IMR-90 (cell line): Measurements from ENCODE around the gene SLC38A9. TPM values are rescaled to one million over a fixed set of nuclear protein-coding genes. Genes with fewer than 3 reads are reported as not detected.

Source experiments
- FOS ChIP-seq: fragments of 150-350 bp; IDR thresholded peaks from 2 replicates; pipeline ENCODE4 v1.6.1; 2016; ENCODE audit warnings: low read depth, low read length
- MXI1 ChIP-seq: IDR thresholded peaks from 2 replicates; pipeline ENCODE4 v1.6.1; 2012; ENCODE audit warnings: low read depth, mild to moderate bottlenecking, low read length, moderate library complexity, borderline replicate concordance
- polyA plus RNA-seq, 3 experiments: library from polyadenylated mRNA; depleted of rRNA; stranded (reverse); fragments of >200 nt; gene quantifications; 2 replicates each; pipeline ENCODE4 v1.2.3, GENCODE V29; 2012; ENCODE audit warnings: low replicate concordance in 1 of 3
- total RNA-seq: library from RNA; depleted of rRNA; stranded (reverse); fragments of >200 nt; gene quantifications from 2 replicates; pipeline ENCODE4 v1.2.3, GENCODE V29; 2012
- TF ChIP-seq, protein P1 (sequence below): fragments of 150-350 bp; IDR thresholded peaks from 2 replicates; pipeline ENCODE4 v1.6.1; 2017; ENCODE audit warnings: mild to moderate bottlenecking, antibody characterized with exemption, low read length, low read depth

The SLC38A9 gene
- total and polyA plus RNA-seq, 2 of the 4 experiments (the other 2 are of a cell fraction) = 10.5 to 24.2 TPM

DNA sequence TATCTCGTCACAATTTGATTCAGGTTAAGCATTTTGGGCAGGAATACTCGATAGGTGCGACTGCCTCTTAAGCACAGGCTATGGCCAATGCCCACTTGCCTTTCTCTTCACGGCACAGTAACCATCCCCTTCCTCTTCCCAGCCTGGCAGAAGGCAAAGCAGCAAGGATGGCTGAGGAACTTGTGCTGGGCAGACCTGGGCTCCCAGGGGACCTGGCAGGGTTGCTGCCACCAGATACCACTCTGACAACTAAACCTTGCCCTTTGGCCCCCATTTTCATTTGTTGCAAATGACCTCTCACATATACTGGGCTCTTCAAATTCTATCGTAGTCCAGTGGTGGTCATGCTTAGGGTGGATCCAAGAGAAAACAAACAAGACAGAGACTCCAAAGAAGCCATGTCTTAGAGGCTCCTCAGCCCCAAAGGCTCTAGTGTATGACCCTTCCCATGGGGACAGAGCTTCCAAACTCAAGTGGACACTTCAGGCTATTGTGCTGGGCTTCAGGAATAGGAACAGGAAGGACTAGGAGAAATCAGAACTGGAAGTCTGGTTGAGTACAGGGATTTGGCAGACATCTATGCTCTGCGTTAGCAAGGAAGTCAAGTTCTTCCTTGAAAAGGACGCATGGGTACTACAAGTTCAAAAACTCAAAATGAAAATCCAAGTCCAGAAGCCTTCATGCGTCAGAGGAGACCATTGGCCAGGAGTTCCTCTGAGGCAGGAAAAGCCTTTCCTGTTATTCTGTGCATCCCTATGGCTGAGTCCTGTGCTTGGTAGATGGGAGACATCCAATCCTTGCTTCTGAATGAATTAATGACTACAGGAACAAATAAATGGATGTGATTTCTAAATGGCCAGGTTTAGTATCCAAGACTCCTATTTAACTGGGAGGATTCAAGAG, 112.7 kb downstream of the SLC38A9 start (continued):
- TF ChIP-seq, protein P1, sequence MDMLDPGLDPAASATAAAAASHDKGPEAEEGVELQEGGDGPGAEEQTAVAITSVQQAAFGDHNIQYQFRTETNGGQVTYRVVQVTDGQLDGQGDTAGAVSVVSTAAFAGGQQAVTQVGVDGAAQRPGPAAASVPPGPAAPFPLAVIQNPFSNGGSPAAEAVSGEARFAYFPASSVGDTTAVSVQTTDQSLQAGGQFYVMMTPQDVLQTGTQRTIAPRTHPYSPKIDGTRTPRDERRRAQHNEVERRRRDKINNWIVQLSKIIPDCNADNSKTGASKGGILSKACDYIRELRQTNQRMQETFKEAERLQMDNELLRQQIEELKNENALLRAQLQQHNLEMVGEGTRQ = no peak
- no peak for TF ChIP-seq MXI1
- TF ChIP-seq FOS = no peak
